ENCODE results near the gene OSBP2.

The OSBP2 gene

DNA sequence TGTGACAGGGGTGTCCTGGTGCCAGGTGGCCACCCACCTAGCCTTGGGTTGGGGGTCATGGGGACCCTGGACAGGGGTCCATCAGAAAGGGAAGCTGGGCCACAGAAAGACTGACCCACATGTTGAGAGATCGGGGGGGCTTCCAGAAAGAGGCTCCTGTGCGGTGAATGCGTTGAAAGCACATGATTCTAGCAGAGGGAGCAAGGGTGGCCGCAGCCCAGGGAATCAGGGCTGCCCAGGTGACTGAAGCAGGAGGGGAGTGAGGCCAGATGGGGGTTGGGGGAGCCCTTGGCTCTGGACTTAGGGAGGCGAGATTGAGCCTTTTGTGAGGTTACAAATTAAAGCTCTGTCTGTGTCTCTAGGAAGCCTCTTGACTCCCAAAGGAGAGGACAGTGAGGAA, 193.2 kb downstream of the OSBP2 start:
- H3K4me3 ChIP-seq (ENCODE audit: control insufficient read depth, low read depth, low read length): no peak overlapping the region
- TF ChIP-seq, protein P1, sequence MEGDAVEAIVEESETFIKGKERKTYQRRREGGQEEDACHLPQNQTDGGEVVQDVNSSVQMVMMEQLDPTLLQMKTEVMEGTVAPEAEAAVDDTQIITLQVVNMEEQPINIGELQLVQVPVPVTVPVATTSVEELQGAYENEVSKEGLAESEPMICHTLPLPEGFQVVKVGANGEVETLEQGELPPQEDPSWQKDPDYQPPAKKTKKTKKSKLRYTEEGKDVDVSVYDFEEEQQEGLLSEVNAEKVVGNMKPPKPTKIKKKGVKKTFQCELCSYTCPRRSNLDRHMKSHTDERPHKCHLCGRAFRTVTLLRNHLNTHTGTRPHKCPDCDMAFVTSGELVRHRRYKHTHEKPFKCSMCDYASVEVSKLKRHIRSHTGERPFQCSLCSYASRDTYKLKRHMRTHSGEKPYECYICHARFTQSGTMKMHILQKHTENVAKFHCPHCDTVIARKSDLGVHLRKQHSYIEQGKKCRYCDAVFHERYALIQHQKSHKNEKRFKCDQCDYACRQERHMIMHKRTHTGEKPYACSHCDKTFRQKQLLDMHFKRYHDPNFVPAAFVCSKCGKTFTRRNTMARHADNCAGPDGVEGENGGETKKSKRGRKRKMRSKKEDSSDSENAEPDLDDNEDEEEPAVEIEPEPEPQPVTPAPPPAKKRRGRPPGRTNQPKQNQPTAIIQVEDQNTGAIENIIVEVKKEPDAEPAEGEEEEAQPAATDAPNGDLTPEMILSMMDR (IDR thresholded peaks at IDR 0.05; ENCODE audit: control insufficient read depth, insufficient read depth, low read depth, low read length, missing control alignments): no peak
- no peak for DNase-seq (ENCODE audit: low read depth)

DNA sequence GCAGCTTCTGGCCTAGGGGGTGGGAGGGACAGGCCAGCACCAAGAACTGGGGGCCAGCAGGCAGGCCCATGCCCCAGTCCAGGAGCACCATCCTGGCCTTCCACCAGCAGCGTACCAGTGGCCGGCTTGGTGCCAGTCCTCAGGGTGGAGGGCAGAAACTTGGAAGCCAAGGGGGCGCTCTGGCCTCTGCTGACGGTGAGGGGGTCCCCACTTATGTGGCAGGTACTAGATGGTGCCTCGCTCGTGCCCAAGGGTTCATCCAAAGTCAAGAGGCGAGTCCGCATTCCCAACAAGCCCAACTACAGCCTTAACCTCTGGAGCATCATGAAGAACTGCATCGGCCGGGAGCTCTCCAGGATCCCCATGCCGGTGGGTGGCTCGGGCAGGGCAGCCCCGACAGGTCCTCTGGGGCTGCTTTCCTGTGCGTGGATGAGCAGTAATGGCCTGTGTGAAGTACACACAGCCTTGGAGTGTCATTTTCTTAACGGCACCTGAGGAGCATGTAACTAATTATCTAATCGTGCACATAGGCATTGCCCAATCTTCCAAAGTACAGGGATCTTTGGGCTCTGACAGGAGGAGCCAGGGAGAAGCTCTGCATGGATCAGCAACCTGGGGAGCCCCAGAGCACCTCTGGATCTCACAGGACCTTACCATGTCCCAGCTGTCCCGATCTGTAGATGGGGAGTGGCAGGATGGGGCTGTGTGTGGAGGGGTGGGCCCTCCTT, 194.8 kb downstream of the OSBP2 start:
- no peak overlapping the region for H3K4me3 ChIP-seq (ENCODE audit: control insufficient read depth, low read depth, low read length)
- TF ChIP-seq, protein P1 (IDR thresholded peaks at IDR 0.05; ENCODE audit: control insufficient read depth, insufficient read depth, low read depth, low read length, missing control alignments): no peak
- no peak for DNase-seq (ENCODE audit: low read depth)

DNA sequence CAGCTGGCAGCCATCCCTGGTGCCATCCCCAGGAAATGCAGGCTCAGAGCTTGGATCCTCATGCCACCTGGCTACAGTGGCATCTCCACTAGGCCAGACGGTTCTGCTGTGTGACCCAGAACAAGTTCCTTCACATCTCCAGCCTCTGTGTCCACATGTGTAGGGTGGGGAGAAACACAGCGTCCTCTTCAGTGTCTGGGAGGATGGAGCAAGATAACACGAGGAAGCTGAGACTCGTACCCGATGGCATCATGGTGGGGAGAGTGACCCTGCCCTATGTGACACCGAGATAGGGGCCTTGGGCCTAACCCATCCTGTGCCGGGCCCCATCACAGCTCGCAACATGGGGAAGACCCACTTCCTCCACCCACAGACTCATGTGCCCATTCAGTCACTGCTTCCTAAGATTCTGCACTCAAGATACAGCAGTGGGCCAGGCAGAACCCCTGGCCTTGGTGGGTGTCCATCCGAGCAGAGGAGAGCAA, 195.4 kb downstream of the OSBP2 start:
- no peak for DNase-seq (ENCODE audit: low read depth)
- H3K4me3 ChIP-seq (ENCODE audit: control insufficient read depth, low read depth, low read length): no peak overlapping the region
- TF ChIP-seq, protein P1 (IDR thresholded peaks at IDR 0.05; ENCODE audit: control insufficient read depth, insufficient read depth, low read depth, low read length, missing control alignments): no peak

DNA sequence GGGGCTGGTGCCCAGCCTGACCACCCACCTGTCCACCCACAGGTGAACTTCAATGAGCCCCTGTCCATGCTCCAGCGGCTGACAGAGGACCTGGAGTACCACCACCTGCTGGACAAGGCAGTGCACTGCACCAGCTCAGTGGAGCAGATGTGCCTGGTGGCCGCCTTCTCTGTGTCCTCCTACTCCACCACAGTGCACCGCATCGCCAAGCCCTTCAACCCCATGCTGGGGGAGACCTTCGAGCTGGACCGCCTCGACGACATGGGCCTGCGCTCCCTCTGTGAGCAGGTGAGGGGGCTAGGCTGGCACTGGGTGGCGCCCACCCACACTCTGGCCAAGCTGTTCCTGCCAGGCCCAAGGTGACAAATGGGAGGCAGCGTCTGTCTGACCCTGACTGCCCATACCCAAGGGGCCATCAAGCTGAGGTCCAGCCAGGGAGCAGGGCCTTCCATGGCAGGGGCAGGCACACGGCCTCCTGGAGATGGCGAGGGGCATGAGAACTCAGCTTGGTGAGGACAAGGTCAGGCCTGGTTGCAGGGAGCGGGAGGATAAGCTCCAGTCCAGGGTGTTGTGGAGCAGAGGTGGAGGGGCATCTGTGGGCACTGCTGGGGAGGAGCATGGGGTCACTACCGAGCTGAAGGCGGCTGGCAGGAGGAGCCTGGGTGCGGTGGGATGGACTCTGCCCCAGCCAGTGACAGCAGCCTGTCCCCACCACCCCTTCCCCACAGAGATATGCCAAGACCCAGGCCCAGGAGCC, 196.2 kb downstream of the OSBP2 start:
- TF ChIP-seq, protein P1 (IDR thresholded peaks at IDR 0.05; ENCODE audit: control insufficient read depth, insufficient read depth, low read depth, low read length, missing control alignments): peak; percentile 86
- no peak for DNase-seq (ENCODE audit: low read depth)
- no peak overlapping the region for H3K4me3 ChIP-seq (ENCODE audit: control insufficient read depth, low read depth, low read length)

DNA sequence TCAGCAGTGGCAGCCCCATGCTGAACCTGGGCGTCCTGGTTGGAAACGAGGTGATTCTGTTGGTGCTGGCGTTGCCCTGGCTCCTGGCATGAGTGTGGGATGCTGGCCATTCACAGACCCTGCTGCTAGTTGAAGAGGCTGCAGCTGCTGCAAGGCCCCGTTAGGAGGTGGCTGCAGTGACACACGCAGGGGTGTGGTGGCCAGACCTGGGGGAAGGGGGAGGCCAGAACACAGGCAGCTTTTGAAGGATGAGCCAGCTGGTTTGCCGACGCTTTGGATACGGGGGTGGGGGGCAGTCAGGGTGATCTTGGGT, 196.7 kb downstream of the OSBP2 start:
- DNase-seq (ENCODE audit: low read depth): no peak
- TF ChIP-seq, protein P1 (IDR thresholded peaks at IDR 0.05; ENCODE audit: control insufficient read depth, insufficient read depth, low read depth, low read length, missing control alignments): no peak
- H3K4me3 ChIP-seq (ENCODE audit: control insufficient read depth, low read depth, low read length): no peak overlapping the region

DNA sequence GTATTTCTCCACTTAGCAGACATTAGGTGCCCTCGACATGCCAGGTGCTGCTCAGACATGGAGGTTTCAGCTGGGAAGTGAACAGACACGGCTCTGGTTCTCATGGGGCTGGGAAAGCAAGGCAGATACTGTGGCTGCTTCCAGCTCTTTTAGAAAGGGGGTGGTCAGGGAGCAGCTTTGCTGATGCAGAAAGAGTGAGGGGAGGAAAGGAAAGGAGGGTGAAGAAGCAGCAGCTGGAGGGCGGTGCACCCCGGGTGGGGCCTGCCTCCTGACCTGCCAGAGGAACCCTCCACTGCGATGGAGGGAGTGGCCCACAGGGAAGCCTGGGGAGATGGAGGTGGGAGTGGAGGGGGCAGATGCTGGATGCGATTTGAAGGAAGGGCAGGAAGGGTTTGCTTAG, 197.1 kb downstream of the OSBP2 start:
- H3K4me3 ChIP-seq (ENCODE audit: control insufficient read depth, low read depth, low read length): no peak overlapping the region
- TF ChIP-seq, protein P1 (IDR thresholded peaks at IDR 0.05; ENCODE audit: control insufficient read depth, insufficient read depth, low read depth, low read length, missing control alignments): no peak
- DNase-seq (ENCODE audit: low read depth): no peak
